SH-SY5Y (cell line): ENCODE measurements around the gene RSPH6A.

ENCODE experiments used
- GATA2 ChIP-seq: IDR thresholded peaks from 2 replicates; pipeline ENCODE4 v1.6.1; 2011; ENCODE audit warnings: mild to moderate bottlenecking, low read depth, low read length
- GATA3 ChIP-seq: IDR thresholded peaks from 2 replicates; pipeline ENCODE4 v1.6.1; 2011; ENCODE audit warnings: low read depth, mild to moderate bottlenecking, low read length, moderate library complexity

DNA sequence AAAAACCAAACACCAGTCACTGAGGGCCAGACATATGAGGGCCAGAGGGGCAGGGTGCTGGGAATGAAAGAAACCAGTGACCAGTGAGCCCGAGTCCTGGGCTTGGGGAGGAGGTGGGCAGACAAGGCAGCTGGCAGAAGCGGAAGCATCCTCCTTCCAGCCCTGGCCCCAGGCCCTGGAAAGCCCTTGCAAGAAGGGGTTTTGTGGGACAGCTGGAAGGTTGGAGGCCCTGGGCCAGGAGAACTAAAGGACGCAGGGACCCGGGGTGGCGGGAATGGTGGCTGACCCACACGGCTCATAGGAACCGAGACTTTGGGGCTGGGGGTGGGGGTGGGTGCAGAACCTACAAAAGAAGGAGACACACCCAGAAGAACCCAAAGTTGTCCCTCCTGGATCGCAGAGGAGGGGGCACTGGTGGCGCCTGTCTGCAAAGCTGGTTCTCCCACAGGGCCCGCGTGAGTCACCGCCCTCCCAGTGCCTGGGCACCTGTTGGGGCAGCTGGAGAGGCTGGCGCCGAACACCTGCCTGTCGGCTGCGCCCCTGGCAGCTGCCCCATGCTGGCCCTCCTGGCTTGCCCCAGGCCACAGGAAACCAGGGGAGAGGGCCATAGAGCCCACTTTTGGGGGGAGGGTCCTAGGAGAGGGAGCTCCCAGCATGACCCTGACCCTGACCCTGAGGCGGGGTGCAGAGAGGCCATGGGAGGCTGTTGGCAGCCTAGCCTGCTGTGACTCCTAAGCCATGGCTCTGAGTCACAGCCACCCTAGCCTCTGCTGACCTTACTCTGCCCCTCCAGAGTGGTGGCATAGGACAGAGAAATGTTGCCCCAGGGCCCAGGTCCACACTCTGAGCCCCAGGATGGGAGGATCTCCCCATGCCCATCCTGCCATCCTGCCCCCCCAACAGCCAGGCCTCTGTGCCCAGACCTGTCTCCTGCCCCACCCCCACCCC is 33.6 kb downstream of the RSPH6A start:
- TF ChIP-seq GATA3: no peak
- TF ChIP-seq GATA2: no peak
